DMS153 treated with DMSO at 0.1 percent for 48 hours (cell line): ENCODE data around the gene RNFT2.

Source experiments
- DNase-seq: peaks from one replicate; lab custom pipeline; 2025; ENCODE audit not compliant: unreplicated experiment; lab: John Stamatoyannopoulos, UW

RNFT2 gene

DNA sequence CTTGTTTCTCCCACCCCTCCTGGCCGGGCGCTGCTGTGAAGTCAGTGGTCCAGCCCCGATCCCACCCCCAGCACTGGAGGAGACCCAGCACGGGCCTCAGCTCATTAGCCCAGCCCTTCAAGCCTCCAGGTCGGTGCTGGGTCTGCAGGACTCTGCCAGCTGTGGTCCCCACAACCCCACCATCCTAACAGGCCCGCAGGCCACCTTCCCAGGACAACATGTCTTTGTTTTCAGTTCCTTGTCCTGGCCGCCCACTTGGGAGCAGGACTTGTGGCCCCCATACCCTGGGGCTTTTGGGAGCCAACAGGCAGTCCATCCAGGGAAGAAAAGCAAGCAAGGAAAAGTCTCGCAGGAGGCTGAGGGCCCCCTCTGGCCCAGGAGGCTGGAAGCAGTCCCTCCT lies 83.2 kb downstream of the RNFT2 start:
- DNase-seq, result no peak

GRCh38 chr12:116827432-116827831 lies 89.3 kb downstream of the RNFT2 start:
- no peak for DNase-seq

DNA sequence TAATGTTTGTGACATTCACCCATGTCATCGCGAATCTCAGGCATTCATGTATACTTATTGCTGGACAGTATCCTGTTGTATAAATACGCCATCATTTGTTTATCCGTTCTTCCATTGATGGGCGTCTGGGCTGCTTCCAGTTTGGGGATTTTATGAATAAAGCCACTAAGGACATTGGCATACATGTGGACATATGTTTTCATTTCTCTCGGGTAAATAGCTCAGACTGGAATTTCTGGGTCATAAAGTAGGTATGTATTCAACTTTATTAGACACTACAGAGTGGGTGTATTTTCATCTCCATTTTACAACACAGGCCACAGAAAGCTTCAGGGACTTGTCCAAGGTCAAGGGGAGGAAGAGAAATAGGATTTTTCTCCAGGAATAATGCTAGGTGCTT lies 94.2 kb downstream of the RNFT2 start:
- no peak for DNase-seq

DNA sequence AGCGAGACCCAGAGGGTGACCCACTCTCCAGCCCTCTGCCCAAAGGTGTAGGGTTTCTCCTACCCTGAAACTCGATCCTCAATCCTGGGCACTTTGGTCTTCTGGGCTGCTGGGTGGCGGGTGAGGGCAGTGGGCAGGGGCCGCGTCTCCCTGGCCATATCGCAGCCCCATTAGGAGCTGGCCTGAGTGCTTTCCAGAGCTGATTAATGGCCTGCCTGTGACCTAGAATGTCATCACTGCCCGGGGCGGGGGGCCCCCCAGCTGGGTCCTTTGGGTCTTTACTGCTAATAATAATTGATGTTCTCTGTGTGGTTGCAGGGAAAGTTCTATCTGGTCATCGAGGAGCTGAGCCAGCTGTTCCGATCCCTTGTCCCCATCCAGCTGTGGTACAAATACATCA lies 95.4 kb downstream of the RNFT2 start:
- no peak for DNase-seq

GRCh38 chr12:116835484-116835883 lies 97.4 kb downstream of the RNFT2 start:
- no peak for DNase-seq

GRCh38 chr12:116837097-116837496 lies 99.0 kb downstream of the RNFT2 start:
- DNase-seq, result no peak

- DNase-seq, result no peak
These were observed 100.2 kb downstream of the RNFT2 start for GRCh38 chr12:116838365-116838764.

DNA sequence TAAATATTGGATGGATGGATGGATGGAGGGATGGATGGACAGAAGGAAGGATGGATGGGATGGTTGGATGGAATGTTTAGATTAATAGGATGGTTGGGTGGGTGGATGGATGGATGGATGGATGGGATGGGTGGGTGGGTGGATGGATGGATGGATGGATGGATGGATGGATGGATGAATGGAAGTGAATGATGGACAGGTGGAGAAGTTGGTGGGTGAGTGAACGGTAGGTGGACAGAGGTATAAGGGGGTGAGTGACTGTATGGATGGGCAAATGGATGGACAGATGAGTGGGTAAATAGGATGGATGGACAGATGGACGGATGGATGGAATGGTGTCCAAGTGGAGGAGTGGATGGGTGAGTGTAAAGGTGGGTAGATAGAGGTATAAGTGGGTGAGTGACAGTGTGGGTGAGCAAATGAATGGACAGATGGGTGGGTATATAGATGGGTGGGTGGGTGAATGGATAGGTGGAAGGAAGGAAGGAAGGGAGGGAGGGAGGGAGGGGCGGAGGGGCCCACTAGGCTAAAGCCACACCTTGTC lies 101.2 kb downstream of the RNFT2 start:
- DNase-seq, result no peak

GRCh38 chr12:116843085-116843484 lies 105.0 kb downstream of the RNFT2 start:
- no peak for DNase-seq

- DNase-seq, result no peak
These were observed 111.1 kb downstream of the RNFT2 start for GRCh38 chr12:116849216-116849615.

DNA sequence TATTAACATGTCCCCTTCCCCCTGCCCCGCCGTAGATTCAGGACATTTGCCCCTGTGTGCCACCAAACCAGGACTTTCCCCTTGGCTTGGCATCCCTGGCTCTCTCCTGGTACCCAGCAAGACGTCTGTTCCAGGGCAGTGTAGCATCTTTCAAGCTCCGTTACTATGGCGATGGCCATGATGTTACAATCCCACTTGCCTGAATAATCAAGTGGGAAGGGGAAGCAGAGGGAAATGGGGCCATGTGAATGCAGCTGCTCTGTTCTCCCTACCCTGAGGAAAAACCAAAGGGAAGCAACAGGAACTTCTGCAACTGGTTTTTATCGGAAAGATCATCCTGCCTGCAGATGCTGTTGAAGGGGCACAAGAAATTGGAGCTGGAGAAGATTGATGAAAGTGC lies 114.2 kb downstream of the RNFT2 start:
- DNase-seq, result no peak

DNA sequence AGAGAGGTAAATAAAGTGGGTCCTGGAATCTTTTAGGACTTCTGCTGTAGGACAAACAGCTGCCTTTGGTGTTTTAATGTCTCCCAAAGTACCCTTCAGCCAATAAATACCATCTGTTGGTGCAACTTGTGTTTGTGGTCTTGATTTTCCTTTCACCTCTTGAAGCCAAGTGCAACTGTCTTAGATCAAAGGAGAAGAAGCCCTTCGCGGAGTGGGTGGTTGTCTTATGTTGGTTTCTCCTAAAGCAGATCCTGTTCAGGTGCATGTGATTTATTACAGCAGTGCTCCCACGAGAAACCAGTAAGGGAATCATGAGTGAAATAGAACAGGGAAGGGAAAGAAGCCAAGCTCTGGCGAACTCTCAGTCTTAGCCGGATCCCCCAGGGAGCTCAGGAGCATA lies 115.4 kb downstream of the RNFT2 start:
- no peak for DNase-seq

GRCh38 chr12:116855744-116856470 lies 117.8 kb downstream of the RNFT2 start:
- no peak for DNase-seq

GRCh38 chr12:116856729-116857128 lies 118.6 kb downstream of the RNFT2 start:
- DNase-seq, result no peak

GRCh38 chr12:116859079-116859478 lies 121.0 kb downstream of the RNFT2 start:
- DNase-seq, result no peak

- no peak for DNase-seq
These were observed 122.1 kb downstream of the RNFT2 start for GRCh38 chr12:116860263-116860662.

GRCh38 chr12:116861320-116861719 lies 123.2 kb downstream of the RNFT2 start:
- DNase-seq, result no peak

GRCh38 chr12:116862167-116862566 lies 124.1 kb downstream of the RNFT2 start:
- no peak for DNase-seq

- DNase-seq, result no peak
These were observed 125.2 kb downstream of the RNFT2 start for GRCh38 chr12:116863275-116863767.

DNA sequence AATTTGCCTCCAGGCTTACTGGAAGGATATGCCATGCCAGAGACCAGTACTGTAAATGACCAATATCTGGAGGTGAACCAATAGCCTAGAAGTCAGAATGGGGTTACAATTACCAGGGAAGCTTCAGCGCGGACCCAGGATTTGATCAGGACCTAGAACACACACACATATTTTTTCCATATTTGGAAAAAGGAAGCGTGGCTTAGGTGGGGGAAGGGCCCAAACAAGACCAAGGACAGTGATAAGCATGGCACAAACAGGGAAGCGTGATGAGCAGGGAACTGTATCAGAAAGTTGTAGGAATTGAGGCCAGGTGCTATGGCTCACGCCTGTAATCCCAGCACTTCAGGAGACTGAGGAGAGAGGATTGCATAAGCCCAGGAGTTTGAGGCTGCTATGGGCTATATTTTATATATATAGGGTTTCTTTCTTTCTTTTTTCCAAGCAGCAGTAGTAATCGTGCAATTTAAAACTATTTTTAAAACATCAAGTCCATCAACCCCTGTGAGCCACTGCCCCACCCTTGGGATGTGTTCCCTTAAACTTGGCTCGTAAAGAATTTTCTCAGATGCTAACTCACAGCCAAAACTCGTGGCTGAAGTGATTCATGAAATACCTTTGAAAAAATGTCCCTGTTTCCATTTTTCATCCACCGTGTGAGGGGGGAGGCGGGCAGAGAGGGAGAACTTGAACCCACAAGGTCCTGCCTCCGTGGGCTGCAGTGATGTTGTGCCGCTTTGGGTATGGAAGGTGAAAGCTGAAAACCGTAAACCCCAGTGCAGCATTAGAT lies 126.5 kb downstream of the RNFT2 start:
- no peak for DNase-seq

DNA sequence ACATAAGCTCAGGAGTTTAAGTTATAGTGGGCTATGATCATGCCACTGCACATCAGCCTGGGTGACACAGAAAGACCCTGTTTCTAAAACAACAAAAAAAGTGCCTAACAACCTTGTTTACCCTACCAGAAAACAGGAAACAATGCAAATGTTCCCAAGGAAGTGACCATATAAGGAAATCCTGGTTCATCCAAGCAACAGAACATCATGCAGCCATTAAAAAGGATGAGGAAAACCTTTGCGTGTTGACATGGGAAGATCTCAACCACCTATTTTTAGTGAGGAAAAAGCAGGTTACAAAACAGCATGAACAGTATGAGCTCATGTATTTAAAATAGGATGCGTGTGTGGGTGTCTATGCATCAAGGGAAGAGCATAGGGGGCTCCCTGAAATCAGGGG lies 129.4 kb downstream of the RNFT2 start:
- no peak for DNase-seq

- no peak for DNase-seq
These were observed 132.2 kb downstream of the RNFT2 start for GRCh38 chr12:116870306-116870705.
